ENCODE data around the gene SLC25A21. TPM values are rescaled to one million over a fixed set of nuclear protein-coding genes. Genes with fewer than 3 reads are reported as not detected.
A peak's percentile ranks its signal among the peaks of the same experiment; 100 is the strongest.

The SLC25A21 gene
- total RNA-seq, 1 donor from 2014 or later, result 0.91 TPM

DNA sequence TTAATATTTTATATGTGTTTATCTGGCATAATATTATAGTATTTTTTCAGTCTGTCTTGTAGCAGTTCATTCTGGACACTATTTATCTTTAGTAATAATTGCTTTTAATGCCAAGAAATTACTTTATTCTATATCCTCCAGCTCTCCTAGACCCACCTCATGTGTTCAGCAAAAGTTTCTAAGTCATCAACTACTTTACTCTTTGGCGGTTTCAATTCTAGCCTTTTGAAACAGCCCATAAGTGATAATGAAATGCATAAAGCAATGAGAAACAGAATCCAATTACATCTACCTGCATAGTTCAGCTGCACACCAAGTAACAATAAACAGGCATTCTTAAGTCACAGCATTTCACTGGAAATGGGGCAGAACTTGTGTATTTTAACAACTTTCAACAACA lies 225.5 kb downstream of the SLC25A21 start:
- TF ChIP-seq, protein P1, sequence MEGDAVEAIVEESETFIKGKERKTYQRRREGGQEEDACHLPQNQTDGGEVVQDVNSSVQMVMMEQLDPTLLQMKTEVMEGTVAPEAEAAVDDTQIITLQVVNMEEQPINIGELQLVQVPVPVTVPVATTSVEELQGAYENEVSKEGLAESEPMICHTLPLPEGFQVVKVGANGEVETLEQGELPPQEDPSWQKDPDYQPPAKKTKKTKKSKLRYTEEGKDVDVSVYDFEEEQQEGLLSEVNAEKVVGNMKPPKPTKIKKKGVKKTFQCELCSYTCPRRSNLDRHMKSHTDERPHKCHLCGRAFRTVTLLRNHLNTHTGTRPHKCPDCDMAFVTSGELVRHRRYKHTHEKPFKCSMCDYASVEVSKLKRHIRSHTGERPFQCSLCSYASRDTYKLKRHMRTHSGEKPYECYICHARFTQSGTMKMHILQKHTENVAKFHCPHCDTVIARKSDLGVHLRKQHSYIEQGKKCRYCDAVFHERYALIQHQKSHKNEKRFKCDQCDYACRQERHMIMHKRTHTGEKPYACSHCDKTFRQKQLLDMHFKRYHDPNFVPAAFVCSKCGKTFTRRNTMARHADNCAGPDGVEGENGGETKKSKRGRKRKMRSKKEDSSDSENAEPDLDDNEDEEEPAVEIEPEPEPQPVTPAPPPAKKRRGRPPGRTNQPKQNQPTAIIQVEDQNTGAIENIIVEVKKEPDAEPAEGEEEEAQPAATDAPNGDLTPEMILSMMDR (IDR thresholded peaks at IDR 0.05; ENCODE audit: partially characterized antibody, unreplicated experiment), result no peak
- Mint-ChIP-seq H3K27me3 (ENCODE audit: unreplicated experiment) (peaks cover 3% of the 10 kb centered on the region), H3K4me3 (ENCODE audit: unreplicated experiment) (no peak overlapping the region), H3K4me1 (ENCODE audit: low read depth, unreplicated experiment) (peaks cover 14% of the 10 kb centered on the region), H3K9me3 (ENCODE audit: unreplicated experiment) (no peaks in the 10 kb centered on the region), H3K36me3 (ENCODE audit: unreplicated experiment) (no peaks in the 10 kb centered on the region), H3K27ac (ENCODE audit: unreplicated experiment) (no peak overlapping the region)
- no peak for DNase-seq

DNA sequence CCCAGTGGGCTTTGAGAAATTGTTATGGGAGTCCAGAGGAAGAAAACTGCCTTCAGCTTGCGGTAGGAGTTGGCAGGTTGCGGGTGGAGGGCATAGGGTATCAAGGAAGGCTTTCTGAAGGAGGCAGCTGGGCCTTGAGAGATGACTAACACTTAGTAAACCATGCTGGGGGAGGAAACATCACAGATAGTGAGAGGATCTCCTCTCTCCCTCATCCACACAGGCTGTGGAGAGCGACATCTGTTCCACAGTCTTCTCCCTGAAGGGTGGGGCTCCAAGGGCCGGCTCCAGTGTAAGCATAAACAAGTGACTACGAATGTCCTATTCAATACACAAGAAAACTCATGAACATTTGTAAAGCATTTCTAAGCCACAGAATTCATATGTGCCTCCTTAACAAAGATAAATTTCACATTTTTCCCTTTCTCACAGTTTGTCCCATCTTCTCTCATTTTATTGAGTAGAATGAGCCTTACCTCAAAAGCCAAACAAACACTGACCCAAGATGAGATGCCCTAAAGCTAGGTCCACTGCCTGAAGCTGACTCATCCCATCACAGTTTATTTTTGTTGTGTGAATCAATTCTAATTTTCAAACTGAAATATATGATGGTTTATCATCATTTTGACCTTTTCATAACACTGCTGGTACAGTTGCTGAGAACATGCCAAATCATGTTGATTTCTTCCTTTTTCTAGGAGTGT lies 227.9 kb downstream of the SLC25A21 start:
- DNase-seq, result no peak
- H3K27me3 Mint-ChIP-seq (ENCODE audit: unreplicated experiment), result peaks cover 3% of the 10 kb centered on the region
- H3K9me3 Mint-ChIP-seq (ENCODE audit: unreplicated experiment), result no peaks in the 10 kb centered on the region
- H3K4me3 Mint-ChIP-seq (ENCODE audit: unreplicated experiment), result peak overlapping the region; percentile 30
- peaks cover 8% of the 10 kb centered on the region for H3K4me1 Mint-ChIP-seq (ENCODE audit: low read depth, unreplicated experiment)
- no peak overlapping the region for H3K27ac Mint-ChIP-seq (ENCODE audit: unreplicated experiment)
- TF ChIP-seq, protein P1 (IDR thresholded peaks at IDR 0.05; ENCODE audit: partially characterized antibody, unreplicated experiment), result no peak
- no peaks in the 10 kb centered on the region for H3K36me3 Mint-ChIP-seq (ENCODE audit: unreplicated experiment)

DNA sequence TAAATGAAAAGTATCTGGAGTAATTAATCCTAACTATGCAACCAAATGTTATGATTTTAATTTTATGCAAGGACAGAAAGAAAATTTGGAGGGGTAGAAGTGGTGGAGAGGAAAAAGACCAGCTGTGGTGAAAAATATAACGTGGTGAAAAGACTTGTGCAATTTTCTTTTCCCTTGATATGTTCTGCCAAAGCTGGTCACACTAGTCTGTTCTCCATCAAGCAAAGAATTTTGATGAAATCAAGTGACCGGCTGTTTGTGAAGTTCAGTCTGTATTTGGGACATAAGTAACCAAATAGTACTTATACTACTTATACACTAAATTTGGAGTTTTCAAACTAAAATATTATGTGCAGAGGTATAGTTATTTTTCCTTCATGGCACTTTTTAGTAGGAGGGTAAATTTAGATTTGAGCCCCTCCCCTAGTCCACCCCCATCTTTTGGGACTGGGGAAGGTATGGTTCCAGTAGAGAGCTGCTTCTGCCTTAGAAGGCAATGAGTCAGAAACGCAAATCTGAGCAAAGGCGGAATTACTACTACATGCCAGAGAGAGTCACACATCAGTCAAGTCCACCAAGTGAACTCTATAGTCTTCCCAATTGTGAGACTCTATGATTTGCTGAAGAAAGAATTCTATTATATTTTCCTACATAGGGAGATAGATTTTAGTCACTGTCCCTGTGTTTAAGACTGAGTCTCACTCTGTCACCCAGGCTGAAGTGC lies 229.7 kb downstream of the SLC25A21 start:
- H3K9me3 Mint-ChIP-seq (ENCODE audit: unreplicated experiment), result no peaks in the 10 kb centered on the region
- TF ChIP-seq, protein P1 (IDR thresholded peaks at IDR 0.05; ENCODE audit: partially characterized antibody, unreplicated experiment), result peak; percentile 58
- H3K36me3 Mint-ChIP-seq (ENCODE audit: unreplicated experiment), result no peaks in the 10 kb centered on the region
- no peak for DNase-seq
- H3K4me3 Mint-ChIP-seq (ENCODE audit: unreplicated experiment), result no peak overlapping the region
- no peak overlapping the region for H3K27ac Mint-ChIP-seq (ENCODE audit: unreplicated experiment)
- H3K4me1 Mint-ChIP-seq (ENCODE audit: low read depth, unreplicated experiment), result peaks cover 8% of the 10 kb centered on the region
- peaks cover 3% of the 10 kb centered on the region for H3K27me3 Mint-ChIP-seq (ENCODE audit: unreplicated experiment)

DNA sequence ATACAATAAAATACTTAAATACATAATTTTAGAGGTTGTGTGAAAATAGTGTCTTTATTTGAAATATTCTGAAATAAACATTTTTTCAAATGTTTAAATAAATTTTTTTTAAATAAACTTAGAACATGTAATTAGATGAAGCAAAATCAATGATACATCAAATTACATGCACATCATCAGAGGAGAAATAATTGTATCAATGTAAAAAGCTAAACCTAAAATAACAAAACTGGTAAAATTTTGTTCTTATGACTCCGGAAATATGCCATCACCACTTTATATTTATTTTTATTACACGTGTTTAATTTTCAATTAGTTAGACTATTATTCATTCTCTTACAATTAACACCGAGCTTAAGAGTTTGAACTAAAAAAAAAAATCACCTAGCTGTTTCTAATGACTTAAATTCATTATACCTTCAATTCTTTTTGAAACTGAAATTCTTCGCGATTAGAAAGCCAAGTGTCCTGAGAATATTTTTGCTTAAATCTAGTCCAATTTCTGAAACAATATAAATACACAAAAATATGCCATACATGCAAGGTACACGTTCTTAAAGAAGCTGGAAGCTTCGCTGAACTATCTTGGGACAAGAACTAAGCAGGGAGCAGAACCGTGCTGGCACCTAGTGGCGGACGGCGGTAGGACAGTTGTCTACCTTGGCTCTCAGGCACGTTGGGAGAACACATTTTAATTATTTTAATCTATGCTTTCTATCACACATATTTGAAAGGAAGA lies 230.5 kb downstream of the SLC25A21 start:
- DNase-seq, result peak; percentile 87
- Mint-ChIP-seq H3K9me3 (ENCODE audit: unreplicated experiment) (no peaks in the 10 kb centered on the region), H3K36me3 (ENCODE audit: unreplicated experiment) (no peaks in the 10 kb centered on the region), H3K27me3 (ENCODE audit: unreplicated experiment) (peaks cover 3% of the 10 kb centered on the region), H3K27ac (ENCODE audit: unreplicated experiment) (no peak overlapping the region), H3K4me1 (ENCODE audit: low read depth, unreplicated experiment) (peaks cover 8% of the 10 kb centered on the region), H3K4me3 (ENCODE audit: unreplicated experiment) (no peak overlapping the region)
- TF ChIP-seq, protein P1 (IDR thresholded peaks at IDR 0.05; ENCODE audit: partially characterized antibody, unreplicated experiment), result peak; percentile 96
